Subcutaneous abdominal adipose tissue (tissue), 5 donors: ENCODE results near the gene LPIN3.

Experiments used
- H3K27ac ChIP-seq: one replicate; pipeline ENCODE4 v1.7.0; 2013; ENCODE audit warnings: low read depth, mild to moderate bottlenecking, inconsistent platforms, low read length, moderate library complexity
- H3K27me3 ChIP-seq, 5 donors: one replicate each; pipeline ENCODE4 v1.7.0; 2013; ENCODE audit warnings: low read length in 5 of 5, inconsistent platforms in 1 of 5; ENCODE audit not compliant: control insufficient read depth in 5 of 5, insufficient read depth in 4 of 5
- H3K36me3 ChIP-seq, 5 donors: one replicate each; pipeline ENCODE4 v1.7.0; 2013; ENCODE audit warnings: low read length in 5 of 5; ENCODE audit not compliant: control insufficient read depth in 5 of 5, insufficient read depth in 5 of 5
- H3K4me1 ChIP-seq, 5 donors: one replicate each; pipeline ENCODE4 v1.7.0; 2013; ENCODE audit warnings: low read length in 5 of 5, mild to moderate bottlenecking in 3 of 5, moderate library complexity in 1 of 5; ENCODE audit not compliant: control insufficient read depth in 5 of 5, insufficient read depth in 5 of 5
- H3K4me3 ChIP-seq, 5 donors: one replicate each; pipeline ENCODE4 v1.7.0; 2013; ENCODE audit warnings: low read length in 5 of 5, low read depth in 1 of 5
- H3K9ac ChIP-seq, 5 donors: one replicate each; pipeline ENCODE4 v1.7.0; 2013; ENCODE audit warnings: low read length in 5 of 5, mild to moderate bottlenecking in 4 of 5, moderate library complexity in 3 of 5
- H3K9me3 ChIP-seq, 5 donors: one replicate each; pipeline ENCODE4 v1.7.0; 2013; ENCODE audit warnings: low read length in 5 of 5; ENCODE audit not compliant: control insufficient read depth in 5 of 5
- donor health status: healthy.
- donor health status: healthy.
- donor health status: healthy.
- donor health status: healthy.
- donor health status: healthy.

LPIN3 gene

DNA sequence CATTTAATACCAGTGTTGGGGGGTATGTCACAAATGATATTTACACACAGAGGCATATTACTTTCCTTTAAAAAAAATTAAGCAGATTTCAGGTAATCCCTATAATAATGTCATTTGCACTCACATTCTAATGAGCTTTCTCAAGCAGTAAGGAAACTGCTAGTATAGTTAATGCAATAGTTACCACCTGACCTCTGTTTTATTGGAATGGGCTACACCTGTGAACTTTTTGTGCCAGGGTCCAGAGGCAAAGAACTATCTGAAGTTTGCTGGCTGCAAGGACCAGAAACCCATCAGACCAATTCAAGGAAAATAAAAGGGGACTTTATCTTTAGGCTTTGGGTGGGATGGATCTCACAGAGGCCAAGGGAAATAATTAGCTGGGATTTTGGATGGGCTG is 20.2 kb upstream of the LPIN3 start:
- Histone ChIP-seq H3K36me3 (no peaks in the 10 kb centered on the region), H3K9ac (no peak overlapping the region), H3K9me3 (no peaks in the 10 kb centered on the region), H3K27ac (no peak overlapping the region), H3K27me3 (no peaks in the 10 kb centered on the region), H3K4me3 (no peak overlapping the region), H3K4me1 (peaks cover 2 to 26% (median 17%) of the 10 kb centered on the region in 5 donors)

DNA sequence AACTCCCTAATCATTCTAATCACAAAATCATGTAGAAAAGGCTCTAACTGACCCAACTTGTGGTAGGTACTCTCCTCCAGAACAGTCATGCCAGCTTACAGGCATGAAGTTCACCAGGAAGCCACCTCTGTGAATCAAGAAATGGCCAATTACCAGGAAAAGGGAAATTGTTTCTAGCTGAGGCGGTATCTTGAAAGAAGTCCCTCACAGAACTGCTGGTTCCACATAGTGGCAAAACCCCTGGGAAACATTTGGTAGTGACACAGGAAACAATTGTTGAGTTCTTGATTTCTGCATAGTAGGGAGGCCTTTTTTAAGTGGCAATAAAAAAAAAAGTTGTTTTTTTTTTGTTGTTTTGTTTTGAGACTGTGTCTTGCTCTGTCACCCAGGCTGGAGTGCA is 19.6 kb upstream of the LPIN3 start:
- H3K4me3 ChIP-seq = no peak overlapping the region
- no peaks in the 10 kb centered on the region for H3K9me3 ChIP-seq
- peaks cover 2 to 22% (median 15%) of the 10 kb centered on the region in 5 donors for H3K4me1 ChIP-seq
- no peak overlapping the region for H3K27ac ChIP-seq
- no peaks in the 10 kb centered on the region for H3K36me3 ChIP-seq
- H3K27me3 ChIP-seq = no peaks in the 10 kb centered on the region
- H3K9ac ChIP-seq = no peak overlapping the region

DNA sequence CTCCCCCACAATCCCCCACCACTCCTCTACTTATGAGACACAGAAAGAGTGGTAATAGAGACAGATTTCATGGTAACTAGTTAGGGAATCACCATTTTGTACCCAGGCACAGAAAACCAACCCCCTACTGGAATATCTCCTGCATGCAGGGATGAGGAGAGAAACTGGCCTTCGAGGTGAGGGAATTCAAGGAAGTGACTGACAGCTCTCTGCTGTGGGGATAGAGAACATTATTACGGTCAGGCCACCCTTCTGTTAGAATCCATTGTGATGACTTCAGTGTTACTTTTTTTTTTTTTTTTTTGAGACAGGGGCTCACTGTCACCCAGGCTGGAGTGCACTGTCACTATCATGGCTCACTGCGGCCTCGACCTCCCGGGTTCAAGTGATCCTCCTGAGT is 13.4 kb upstream of the LPIN3 start:
- Histone ChIP-seq H3K27me3 (no peaks in the 10 kb centered on the region), H3K27ac (no peak overlapping the region), H3K9ac (no peak overlapping the region), H3K4me1 (peaks cover 6 to 21% (median 14%) of the 10 kb centered on the region in 5 donors), H3K4me3 (no peak overlapping the region), H3K36me3 (no peaks in the 10 kb centered on the region), H3K9me3 (no peaks in the 10 kb centered on the region)

DNA sequence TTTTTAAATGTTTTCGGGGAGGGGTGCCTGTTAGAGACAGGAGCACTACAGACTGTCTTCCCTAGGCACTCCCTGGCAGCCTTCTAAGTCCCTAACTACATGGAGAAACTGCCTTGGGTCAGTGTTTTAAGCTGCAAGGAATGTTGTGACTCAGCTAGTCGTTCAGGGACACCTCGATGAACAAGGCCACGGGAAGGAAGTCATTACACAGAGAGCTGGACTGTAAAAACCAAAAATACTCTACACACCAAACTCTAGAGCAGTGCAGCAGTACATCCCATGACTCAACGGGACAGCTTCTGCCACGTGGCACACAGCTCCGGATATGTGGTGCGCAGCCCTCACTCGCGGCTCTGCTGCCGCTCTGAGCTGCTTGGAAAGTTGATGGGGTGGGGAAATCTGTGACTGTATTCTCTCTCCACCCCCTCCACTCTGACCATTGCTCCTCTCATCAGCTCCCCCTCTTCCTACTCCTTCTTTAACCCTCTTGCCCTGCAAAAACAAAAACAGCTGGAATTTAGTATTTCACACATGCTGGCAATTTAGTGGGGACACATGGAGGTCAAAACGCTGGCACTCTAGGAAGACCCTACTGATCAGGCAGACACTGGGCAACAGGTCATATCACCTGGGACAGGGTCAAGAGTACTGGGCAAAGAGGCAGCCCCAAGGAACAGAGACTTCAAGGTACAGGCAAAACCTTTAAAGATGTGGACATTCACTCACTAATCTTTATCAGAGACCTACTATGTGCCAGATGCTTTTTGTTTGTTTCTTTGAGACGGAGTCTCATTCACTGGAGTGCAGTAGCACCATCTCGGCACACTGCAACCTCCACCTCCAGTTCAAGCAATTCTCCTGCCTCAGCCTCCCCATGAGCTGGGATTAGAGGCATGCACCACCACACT is 10.9 kb upstream of the LPIN3 start:
- no peaks in the 10 kb centered on the region for H3K9me3 ChIP-seq
- no peaks in the 10 kb centered on the region for H3K36me3 ChIP-seq
- peak overlapping the region in 3 of 5 donors; percentile 39 to 48 (median 48) for H3K9ac ChIP-seq
- H3K4me3 ChIP-seq = peak overlapping the region; percentile 11 to 57 (median 46)
- H3K27me3 ChIP-seq = no peaks in the 10 kb centered on the region
- peaks cover 6 to 30% (median 14%) of the 10 kb centered on the region in 5 donors for H3K4me1 ChIP-seq
- H3K27ac ChIP-seq = peak overlapping the region; percentile 74

DNA sequence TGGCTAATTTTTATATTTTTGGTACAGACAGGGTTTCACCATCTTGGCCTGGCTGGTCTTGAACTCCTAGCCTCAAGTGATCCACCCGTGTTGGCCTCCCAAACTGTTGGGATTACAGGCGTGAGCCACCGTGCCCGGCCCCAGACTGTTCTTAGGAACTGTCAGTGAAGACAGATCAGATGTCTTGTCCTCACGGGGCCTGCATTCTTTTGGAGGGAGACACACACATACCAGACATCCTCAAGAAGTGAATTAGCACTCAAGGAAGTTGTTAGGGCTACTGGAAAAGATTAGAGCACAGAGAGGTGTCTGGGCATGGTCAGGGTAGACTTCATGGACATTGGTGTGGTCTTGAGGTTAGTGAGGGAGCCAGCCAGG is 10.3 kb upstream of the LPIN3 start:
- Histone ChIP-seq H3K9ac (no peak overlapping the region), H3K9me3 (no peaks in the 10 kb centered on the region), H3K4me1 (peaks cover 6 to 35% (median 14%) of the 10 kb centered on the region in 5 donors), H3K4me3 (no peak overlapping the region), H3K36me3 (no peaks in the 10 kb centered on the region), H3K27ac (peak overlapping the region; percentile 74), H3K27me3 (no peaks in the 10 kb centered on the region)

DNA sequence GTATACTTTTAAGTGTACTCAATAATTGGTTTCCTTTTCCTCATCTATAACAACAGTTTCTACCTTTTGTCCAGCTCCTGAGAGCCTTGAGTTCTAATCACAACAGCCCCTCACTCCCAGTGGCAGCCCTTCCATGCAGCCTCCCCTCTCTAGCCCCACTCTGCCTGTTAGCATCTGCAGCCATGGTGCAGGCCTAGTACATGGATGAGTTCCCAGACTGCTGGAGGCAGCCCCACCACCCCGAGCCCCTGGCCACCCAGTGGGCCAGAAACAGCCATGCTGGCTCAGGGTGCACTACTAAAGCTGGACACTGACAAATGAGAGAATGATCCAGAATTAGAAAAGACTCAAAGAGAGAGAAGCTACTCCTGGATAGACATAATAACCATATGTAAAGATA is 9.7 kb upstream of the LPIN3 start:
- H3K27ac ChIP-seq = no peak overlapping the region

DNA sequence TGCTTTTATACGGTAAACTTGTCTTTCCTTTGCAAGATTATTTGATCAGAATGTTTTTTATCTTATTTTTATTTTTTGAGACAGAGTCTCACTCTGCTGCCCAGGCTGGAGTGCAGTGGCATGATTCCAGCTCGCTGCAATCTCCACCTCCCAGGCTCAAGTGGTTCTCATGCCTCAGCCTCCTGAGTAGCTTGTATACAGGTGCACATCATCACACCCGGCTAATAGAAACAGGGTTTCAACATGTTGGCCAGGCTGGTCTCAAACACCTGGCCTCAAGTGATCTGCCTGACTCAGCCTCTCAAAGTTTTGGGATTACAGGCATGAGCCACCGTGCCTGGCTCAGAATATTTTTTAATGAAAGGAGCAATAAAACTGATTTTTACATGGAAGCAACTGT is 8.9 kb upstream of the LPIN3 start:
- Histone ChIP-seq H3K27me3 (no peaks in the 10 kb centered on the region), H3K27ac (no peak overlapping the region), H3K4me3 (no peak overlapping the region), H3K9ac (no peak overlapping the region), H3K4me1 (peaks cover 6 to 39% (median 14%) of the 10 kb centered on the region in 5 donors), H3K9me3 (no peaks in the 10 kb centered on the region), H3K36me3 (no peaks in the 10 kb centered on the region)

More for the DNA sequence above, 9.7 kb upstream of the LPIN3 start:
- Histone ChIP-seq H3K9me3 (no peaks in the 10 kb centered on the region), H3K4me1 (peaks cover 6 to 39% (median 14%) of the 10 kb centered on the region in 5 donors), H3K9ac (no peak overlapping the region), H3K27me3 (no peaks in the 10 kb centered on the region), H3K36me3 (no peaks in the 10 kb centered on the region), H3K4me3 (no peak overlapping the region)

DNA sequence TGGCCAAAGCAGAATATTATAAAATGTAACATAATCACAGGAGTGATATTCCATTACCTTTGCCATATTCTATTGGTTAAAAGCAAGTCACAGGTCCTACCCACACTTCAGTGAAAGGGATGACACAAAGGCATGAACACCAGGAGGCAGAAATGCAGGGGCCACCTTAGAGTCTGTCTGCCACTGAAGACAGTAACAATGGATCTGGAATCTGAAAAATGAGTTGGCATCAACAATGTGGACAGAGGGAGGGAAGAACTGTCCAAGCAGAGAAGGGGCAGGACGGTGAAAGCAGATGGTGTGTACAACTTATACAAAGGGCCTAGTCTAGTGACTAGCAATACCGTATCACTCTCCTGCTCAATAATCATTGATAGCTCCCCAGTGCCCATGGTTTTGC is 6.6 kb upstream of the LPIN3 start:
- Histone ChIP-seq H3K9ac (no peak overlapping the region), H3K4me1 (peaks cover 6 to 34% (median 11%) of the 10 kb centered on the region in 5 donors), H3K36me3 (no peaks in the 10 kb centered on the region), H3K4me3 (no peak overlapping the region), H3K27me3 (no peaks in the 10 kb centered on the region), H3K9me3 (no peaks in the 10 kb centered on the region), H3K27ac (peak overlapping the region; percentile 67)

DNA sequence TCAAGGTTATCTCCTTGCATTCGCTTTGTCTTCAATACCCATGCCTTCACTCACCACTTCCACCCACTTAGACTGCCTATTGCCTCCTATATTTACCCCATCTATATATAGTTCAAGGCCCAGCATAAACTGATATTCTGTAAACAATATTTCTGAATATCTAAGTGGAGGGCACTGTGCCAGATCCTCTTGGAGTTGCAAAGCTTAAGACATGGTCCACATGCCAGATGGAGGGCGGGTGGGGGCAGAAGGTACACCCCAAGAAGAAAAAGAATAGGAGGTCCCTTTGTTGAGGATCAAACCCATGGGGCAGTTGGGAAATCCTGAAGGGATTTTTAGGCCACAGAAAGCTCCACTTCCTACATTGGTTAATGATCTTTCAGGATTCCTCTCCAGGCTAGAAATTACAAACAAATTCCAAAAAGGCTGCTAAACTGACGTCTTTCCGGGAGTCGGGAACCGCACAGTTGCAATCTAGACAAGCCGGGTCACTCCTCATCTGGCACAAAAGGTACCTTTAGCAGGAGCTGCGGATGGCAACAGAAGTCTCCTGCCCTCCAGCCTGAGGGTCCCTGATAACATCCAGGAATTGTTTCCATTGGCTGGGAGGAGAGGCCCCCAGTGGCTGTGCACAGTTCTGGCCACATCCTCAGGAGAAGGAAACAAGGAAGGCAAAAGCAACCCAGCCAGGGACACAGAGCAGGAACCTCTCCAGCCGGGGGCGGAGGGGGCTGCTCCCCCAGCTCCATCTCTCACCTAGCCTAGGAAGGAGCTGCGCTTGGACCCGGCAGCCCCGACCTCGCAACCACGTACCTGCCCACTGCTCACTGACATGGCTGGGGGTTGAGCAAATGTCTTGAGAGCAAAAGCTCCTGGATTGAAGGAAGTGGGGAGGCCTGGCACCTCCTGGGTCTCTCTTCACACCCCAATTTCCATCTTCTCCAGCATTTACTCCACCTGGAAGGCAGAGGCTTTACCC is 5.9 kb upstream of the LPIN3 start:
- Histone ChIP-seq H3K4me3 (no peak overlapping the region), H3K4me1 (peaks cover 3 to 34% (median 5%) of the 10 kb centered on the region in 5 donors), H3K27me3 (peaks cover 0 to 2% (median 0%) of the 10 kb centered on the region in 5 donors), H3K9ac (peak overlapping the region in 1 of 5 donors; percentile 4), H3K9me3 (no peaks in the 10 kb centered on the region), H3K36me3 (no peaks in the 10 kb centered on the region), H3K27ac (peak overlapping the region; percentile 67)
